DOHH2 (cell line): ENCODE measurements around the gene B4GALT2.

Experiments
- H3F3A ChIP-seq: fragments of 200-600 bp; sonication (generic), shearing (Covaris generic); 2 replicates; pipeline ENCODE4 v1.6.0; 2016; ENCODE audit warnings: antibody characterized with exemption, mild to moderate bottlenecking; ENCODE audit not compliant: control insufficient read depth, insufficient read depth
- H3K27ac ChIP-seq: fragments of 200-600 bp; sonication (generic); 2 replicates; pipeline ENCODE4 v1.5.1; 2014; ENCODE audit warnings: low read depth, mild to moderate bottlenecking, low read length, moderate library complexity
- H3K27me3 ChIP-seq: fragments of 200-600 bp; sonication (generic); 2 replicates; pipeline ENCODE4 v1.6.1; 2014; ENCODE audit warnings: mild to moderate bottlenecking, low read length, mixed read lengths; ENCODE audit not compliant: control insufficient read depth
- H3K36me3 ChIP-seq: fragments of 200-600 bp; sonication (generic); 2 replicates; pipeline ENCODE4 v1.6.1; 2014; ENCODE audit warnings: mild to moderate bottlenecking, low read length, moderate library complexity, mixed read lengths; ENCODE audit not compliant: control insufficient read depth
- H3K4me1 ChIP-seq: fragments of 200-600 bp; sonication (generic); 2 replicates; pipeline ENCODE4 v1.6.1; 2014; ENCODE audit warnings: mild to moderate bottlenecking, low read length, mixed read lengths; ENCODE audit not compliant: control insufficient read depth
- H3K4me2 ChIP-seq: fragments of 200-600 bp; sonication (generic); 2 replicates; pipeline ENCODE4 v1.6.0; 2014; ENCODE audit warnings: mild to moderate bottlenecking, low read length, moderate library complexity
- H3K4me3 ChIP-seq: fragments of 200-600 bp; sonication (generic); 2 replicates; pipeline ENCODE4 v1.5.1; 2014; ENCODE audit warnings: mild to moderate bottlenecking, low read length, mixed read lengths
- H3K79me2 ChIP-seq: fragments of 200-600 bp; sonication (generic); 2 replicates; pipeline ENCODE4 v1.6.1; 2014; ENCODE audit warnings: mild to moderate bottlenecking, low read length, mixed read lengths; ENCODE audit not compliant: control insufficient read depth
- H3K9me2 ChIP-seq: fragments of 200-600 bp; sonication (generic); replicated peaks from 2 replicates; pipeline ENCODE4 v1.6.1; 2014; ENCODE audit warnings: mild to moderate bottlenecking, low read length, mixed read lengths; ENCODE audit not compliant: control insufficient read depth
- H3K9me3 ChIP-seq: fragments of 200-600 bp; sonication (generic); 2 replicates; pipeline ENCODE4 v1.6.1; 2014; ENCODE audit warnings: antibody characterized with exemption, low read length, mixed read lengths; ENCODE audit not compliant: control insufficient read depth, insufficient read depth
- H4K20me1 ChIP-seq: fragments of 200-600 bp; sonication (generic); 2 replicates; pipeline ENCODE4 v1.6.0; 2014; ENCODE audit warnings: low read depth, mild to moderate bottlenecking, antibody characterized with exemption, low read length, moderate library complexity; ENCODE audit not compliant: control insufficient read depth, insufficient read depth
- EZH2phosphoT487 ChIP-seq: fragments of 200-600 bp; sonication (generic); IDR thresholded peaks from 2 replicates; pipeline ENCODE4 v1.6.1; 2017; ENCODE audit warnings: borderline replicate concordance, mild to moderate bottlenecking, antibody characterized with exemption, low read length, moderate library complexity, mixed read lengths
- TF ChIP-seq, protein P1 (sequence below): fragments of 200-600 bp; sonication (generic); IDR thresholded peaks from one replicate; pipeline ENCODE4 v1.5.1; 2014; ENCODE audit warnings: antibody characterized with exemption, mild to moderate bottlenecking, low read depth, low read length; ENCODE audit not compliant: poor library complexity, severe bottlenecking

The B4GALT2 gene

DNA sequence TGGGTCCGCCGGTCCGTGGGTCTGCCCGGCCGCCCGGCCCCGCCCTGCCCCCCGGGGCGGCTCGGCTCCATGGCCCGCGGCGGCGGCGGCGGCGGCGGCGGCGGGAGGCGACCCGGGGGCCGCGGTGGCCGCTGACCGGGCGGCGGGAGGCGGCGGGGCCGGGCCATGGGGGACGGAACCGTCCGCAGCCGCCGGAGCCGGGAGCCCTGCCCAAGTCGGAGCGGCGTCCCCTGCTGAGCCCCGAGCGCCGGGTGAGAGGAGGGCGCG, 184 bp downstream of the B4GALT2 start:
- Histone ChIP-seq H3K27me3 (no peaks in the 10 kb centered on the region), H3K27ac (no peak overlapping the region), H3K9me3 (no peaks in the 10 kb centered on the region), H4K20me1 (peaks cover 10% of the 10 kb centered on the region; the same call in 1 of the 2 replicates), H3K4me1 (peaks cover 47% of the 10 kb centered on the region), H3K79me2 (peaks cover 76% of the 10 kb centered on the region), H3K36me3 (peaks cover 52% of the 10 kb centered on the region), H3F3A (peaks cover 8% of the 10 kb centered on the region), H3K4me3 (peak overlapping the region; percentile 94), H3K4me2 (peak overlapping the region; percentile 94), H3K9me2 (no peaks in the 10 kb centered on the region)
- no peak for TF ChIP-seq EZH2phosphoT487
- TF ChIP-seq, protein P1, sequence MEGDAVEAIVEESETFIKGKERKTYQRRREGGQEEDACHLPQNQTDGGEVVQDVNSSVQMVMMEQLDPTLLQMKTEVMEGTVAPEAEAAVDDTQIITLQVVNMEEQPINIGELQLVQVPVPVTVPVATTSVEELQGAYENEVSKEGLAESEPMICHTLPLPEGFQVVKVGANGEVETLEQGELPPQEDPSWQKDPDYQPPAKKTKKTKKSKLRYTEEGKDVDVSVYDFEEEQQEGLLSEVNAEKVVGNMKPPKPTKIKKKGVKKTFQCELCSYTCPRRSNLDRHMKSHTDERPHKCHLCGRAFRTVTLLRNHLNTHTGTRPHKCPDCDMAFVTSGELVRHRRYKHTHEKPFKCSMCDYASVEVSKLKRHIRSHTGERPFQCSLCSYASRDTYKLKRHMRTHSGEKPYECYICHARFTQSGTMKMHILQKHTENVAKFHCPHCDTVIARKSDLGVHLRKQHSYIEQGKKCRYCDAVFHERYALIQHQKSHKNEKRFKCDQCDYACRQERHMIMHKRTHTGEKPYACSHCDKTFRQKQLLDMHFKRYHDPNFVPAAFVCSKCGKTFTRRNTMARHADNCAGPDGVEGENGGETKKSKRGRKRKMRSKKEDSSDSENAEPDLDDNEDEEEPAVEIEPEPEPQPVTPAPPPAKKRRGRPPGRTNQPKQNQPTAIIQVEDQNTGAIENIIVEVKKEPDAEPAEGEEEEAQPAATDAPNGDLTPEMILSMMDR, result no peak

DNA sequence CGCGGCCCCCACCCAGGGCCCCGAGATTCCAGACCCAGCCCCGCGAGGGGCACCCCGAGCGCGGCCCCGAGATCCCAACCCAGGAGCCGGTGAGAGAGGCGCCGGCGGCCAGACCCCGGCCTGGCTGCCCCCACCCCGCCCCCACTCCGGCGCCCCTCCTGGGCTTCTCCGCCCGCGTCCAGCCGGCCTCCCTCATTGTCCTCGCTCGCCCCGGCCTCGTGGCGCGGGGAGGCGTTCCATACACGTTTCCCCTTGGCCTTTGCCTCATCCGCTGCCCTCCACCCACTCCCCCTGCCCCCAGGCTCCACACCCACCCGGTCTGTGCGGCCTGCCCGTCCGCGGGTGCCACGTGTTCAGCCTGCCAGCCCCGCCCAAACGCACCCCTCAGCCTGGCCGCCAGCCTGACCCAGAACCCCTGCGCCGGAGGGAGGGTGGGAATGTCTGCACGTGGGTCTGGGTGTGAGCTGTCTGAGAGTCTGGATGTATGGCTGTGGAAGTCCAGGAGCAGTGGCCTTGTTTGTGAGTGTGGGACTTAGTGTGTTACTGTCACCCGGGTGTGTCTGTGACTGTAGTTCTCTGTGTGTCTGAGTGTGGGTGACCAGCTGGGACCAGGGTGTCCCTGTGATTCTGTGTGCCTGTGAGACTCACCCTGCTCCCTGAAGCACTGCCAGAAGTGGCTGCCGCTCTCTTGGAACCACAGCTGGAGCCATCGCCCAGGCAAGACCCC, 681 bp downstream of the B4GALT2 start:
- TF ChIP-seq, protein P1, result no peak
- TF ChIP-seq EZH2phosphoT487, result no peak

DNA sequence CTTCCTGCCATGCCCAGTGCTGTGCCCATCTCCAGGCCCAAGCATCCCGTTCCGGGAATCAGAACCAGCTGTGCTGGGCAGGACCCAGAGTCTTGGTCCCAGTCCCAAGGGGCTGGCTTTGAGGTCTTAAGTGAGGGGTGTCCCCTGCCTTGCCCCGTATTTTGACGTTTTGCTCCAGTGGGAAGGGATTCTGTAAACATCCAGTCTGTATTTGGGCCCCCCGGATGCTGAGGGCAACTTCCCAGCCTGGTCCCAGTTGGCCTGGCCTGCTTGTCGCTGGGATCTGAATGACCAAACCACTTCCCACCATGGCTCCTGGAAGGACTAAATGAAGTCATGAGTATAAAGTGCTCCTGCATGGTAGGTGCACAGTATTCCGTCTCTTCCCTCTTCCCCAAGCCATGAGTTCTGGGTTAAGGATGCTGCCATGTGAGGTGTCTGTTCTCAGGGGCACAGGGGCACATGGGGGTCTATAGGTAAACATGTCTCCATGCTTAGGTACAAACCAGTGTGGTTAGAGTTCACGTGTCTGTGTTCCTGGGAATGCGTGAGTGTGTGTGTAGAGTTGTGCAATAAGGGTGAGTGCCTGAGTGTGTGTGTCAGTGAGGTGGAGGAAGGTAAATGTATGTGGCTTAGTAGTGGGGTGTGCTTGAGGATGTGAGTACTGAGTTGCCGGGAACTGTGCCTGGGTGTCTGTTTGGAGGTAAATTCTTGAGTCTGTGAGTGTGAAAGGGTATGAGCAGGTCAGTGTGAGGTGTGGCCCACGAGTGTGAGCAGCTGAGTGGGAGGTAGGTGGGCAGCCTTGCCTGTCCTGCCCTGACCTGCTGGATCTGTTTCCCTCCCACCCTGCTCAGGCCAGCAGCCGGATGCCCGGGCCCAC, 1.5 kb downstream of the B4GALT2 start:
- Histone ChIP-seq H3K9me2 (no peaks in the 10 kb centered on the region), H3K4me1 (peaks cover 45% of the 10 kb centered on the region), H3F3A (peaks cover 8% of the 10 kb centered on the region), H3K27me3 (no peaks in the 10 kb centered on the region), H3K4me3 (peak overlapping the region; percentile 94), H3K36me3 (peaks cover 53% of the 10 kb centered on the region), H3K27ac (no peak overlapping the region), H3K79me2 (peaks cover 68% of the 10 kb centered on the region), H3K4me2 (peak overlapping the region; percentile 94), H3K9me3 (no peaks in the 10 kb centered on the region), H4K20me1 (peaks cover 10% of the 10 kb centered on the region; the same call in 1 of the 2 replicates)
- TF ChIP-seq, protein P1, result no peak
- TF ChIP-seq EZH2phosphoT487, result no peak

More for the DNA sequence above, 681 bp downstream of the B4GALT2 start:
- peak overlapping the region; percentile 94 for H3K4me3 ChIP-seq
- peaks cover 54% of the 10 kb centered on the region for H3K36me3 ChIP-seq
- H3F3A ChIP-seq, result peaks cover 8% of the 10 kb centered on the region
- no peaks in the 10 kb centered on the region for H3K9me3 ChIP-seq
- peaks cover 45% of the 10 kb centered on the region for H3K4me1 ChIP-seq
- H3K27ac ChIP-seq, result no peak overlapping the region
- peaks cover 76% of the 10 kb centered on the region for H3K79me2 ChIP-seq
- no peaks in the 10 kb centered on the region for H3K27me3 ChIP-seq
- H3K9me2 ChIP-seq, result no peaks in the 10 kb centered on the region
- peaks cover 10% of the 10 kb centered on the region; the same call in 1 of the 2 replicates for H4K20me1 ChIP-seq
- peak overlapping the region; percentile 94 for H3K4me2 ChIP-seq
